ENCODE measurements around the gene ACSM6. TPM values are rescaled to one million over a fixed set of nuclear protein-coding genes. Genes with fewer than 3 reads are reported as not detected.

ACSM6 gene
- total RNA-seq: not detected

- CTCF ChIA-PET: interaction anchor here (1.3 kb wide), 1 partner anchor 9 kb away, joined by 3 read pairs; no protein-coding TSS in a partner anchor
- intact Hi-C loops (cut with micrococcal nuclease): no loop called here
- no peak for DNase-seq
- POLR2A ChIA-PET: no interaction called here
- H3K27me3 Mint-ChIP-seq: peaks cover 4% of the 10 kb centered on the region
- H3K27ac Mint-ChIP-seq: no peak within 1 kb of the TSS
- no peaks in the 10 kb centered on the region for H3K36me3 Mint-ChIP-seq
- no peak within 1 kb of the TSS for H3K4me3 Mint-ChIP-seq
- no peaks in the 10 kb centered on the region for H3K4me1 Mint-ChIP-seq (ENCODE audit: low read depth)
- H3K9me3 Mint-ChIP-seq: no peaks in the 10 kb centered on the region
Observed at GRCh38 chr10:95193944-95194343, at the start of gene ACSM6. ACSM6 (plus strand) TSS chr10:95194238; CDS start chr10:95194486, 248 bp downstream.

- no peak for DNase-seq
- H3K4me1 Mint-ChIP-seq (ENCODE audit: low read depth): no peaks in the 10 kb centered on the region
- H3K9me3 Mint-ChIP-seq: peaks cover 13% of the 10 kb centered on the region
- intact Hi-C loops (cut with micrococcal nuclease): no loop called here
- ChIA-PET POLR2A (no interaction called here), CTCF (no interaction called here)
- no peak overlapping the region for H3K4me3 Mint-ChIP-seq
- H3K27ac Mint-ChIP-seq: no peak overlapping the region
- H3K27me3 Mint-ChIP-seq: no peaks in the 10 kb centered on the region
- no peaks in the 10 kb centered on the region for H3K36me3 Mint-ChIP-seq
Observed at GRCh38 chr10:95168694-95169093, 25.3 kb upstream of the ACSM6 start.

- DNase-seq: no peak
- Mint-ChIP-seq H3K4me1 (ENCODE audit: low read depth) (no peaks in the 10 kb centered on the region), H3K9me3 (peaks cover 10% of the 10 kb centered on the region), H3K27me3 (no peaks in the 10 kb centered on the region), H3K27ac (no peak overlapping the region), H3K4me3 (no peak overlapping the region), H3K36me3 (no peaks in the 10 kb centered on the region)
- intact Hi-C loops (cut with micrococcal nuclease): no loop called here
- ChIA-PET POLR2A (no interaction called here), CTCF (no interaction called here)
Observed at GRCh38 chr10:95169522-95169921, 24.5 kb upstream of the ACSM6 start.

- H3K4me1 Mint-ChIP-seq (ENCODE audit: low read depth): no peaks in the 10 kb centered on the region
- H3K36me3 Mint-ChIP-seq: no peaks in the 10 kb centered on the region
- intact Hi-C loops (cut with micrococcal nuclease): no loop called here
- ChIA-PET POLR2A (no interaction called here), CTCF (no interaction called here)
- no peaks in the 10 kb centered on the region for H3K27me3 Mint-ChIP-seq
- H3K9me3 Mint-ChIP-seq: peaks cover 10% of the 10 kb centered on the region
- DNase-seq: no peak
- H3K4me3 Mint-ChIP-seq: no peak overlapping the region
- no peak overlapping the region for H3K27ac Mint-ChIP-seq
Observed at GRCh38 chr10:95170790-95171189, 23.2 kb upstream of the ACSM6 start.

GRCh38 chr10:95171336-95171735 lies 22.7 kb upstream of the ACSM6 start:
- DNase-seq: no peak
- CTCF ChIA-PET: no interaction called here
- intact Hi-C loops (cut with micrococcal nuclease): no loop called here
- Mint-ChIP-seq H3K4me1 (ENCODE audit: low read depth) (no peaks in the 10 kb centered on the region), H3K27me3 (no peaks in the 10 kb centered on the region), H3K4me3 (no peak overlapping the region), H3K27ac (no peak overlapping the region), H3K36me3 (no peaks in the 10 kb centered on the region), H3K9me3 (peaks cover 9% of the 10 kb centered on the region)
- POLR2A ChIA-PET: no interaction called here

GRCh38 chr10:95172851-95173250 lies 21.2 kb upstream of the ACSM6 start:
- no peak for DNase-seq
- intact Hi-C loops (cut with micrococcal nuclease): no loop called here
- no peaks in the 10 kb centered on the region for H3K27me3 Mint-ChIP-seq
- CTCF ChIA-PET: no interaction called here
- H3K36me3 Mint-ChIP-seq: no peaks in the 10 kb centered on the region
- H3K27ac Mint-ChIP-seq: no peak overlapping the region
- H3K9me3 Mint-ChIP-seq: peaks cover 5% of the 10 kb centered on the region
- POLR2A ChIA-PET: no interaction called here
- no peaks in the 10 kb centered on the region for H3K4me1 Mint-ChIP-seq (ENCODE audit: low read depth)
- H3K4me3 Mint-ChIP-seq: no peak overlapping the region

GRCh38 chr10:95176101-95176500 lies 17.9 kb upstream of the ACSM6 start:
- Mint-ChIP-seq H3K4me3 (no peak overlapping the region), H3K9me3 (peaks cover 3% of the 10 kb centered on the region), H3K4me1 (ENCODE audit: low read depth) (no peaks in the 10 kb centered on the region), H3K27me3 (no peaks in the 10 kb centered on the region), H3K36me3 (no peaks in the 10 kb centered on the region), H3K27ac (no peak overlapping the region)
- POLR2A ChIA-PET: no interaction called here
- no peak for DNase-seq
- intact Hi-C loops (cut with micrococcal nuclease): no loop called here
- CTCF ChIA-PET: no interaction called here

- Mint-ChIP-seq H3K4me3 (no peak overlapping the region), H3K36me3 (no peaks in the 10 kb centered on the region), H3K9me3 (peaks cover 3% of the 10 kb centered on the region), H3K27me3 (peaks cover 8% of the 10 kb centered on the region), H3K4me1 (ENCODE audit: low read depth) (no peaks in the 10 kb centered on the region), H3K27ac (no peak overlapping the region)
- DNase-seq: no peak
- POLR2A ChIA-PET: no interaction called here
- intact Hi-C loops (cut with micrococcal nuclease): no loop called here
- CTCF ChIA-PET: no interaction called here
Observed at GRCh38 chr10:95177429-95177828, 16.6 kb upstream of the ACSM6 start.

- H3K36me3 Mint-ChIP-seq: no peaks in the 10 kb centered on the region
- H3K27me3 Mint-ChIP-seq: peaks cover 12% of the 10 kb centered on the region
- intact Hi-C loops (cut with micrococcal nuclease): no loop called here
- peaks cover 3% of the 10 kb centered on the region for H3K9me3 Mint-ChIP-seq
- ChIA-PET CTCF (interaction anchor here (0.9 kb wide), 1 partner anchor 65 kb away, joined by 3 read pairs; no protein-coding TSS in a partner anchor), POLR2A (no interaction called here)
- DNase-seq: no peak
- H3K4me3 Mint-ChIP-seq: no peak overlapping the region
- peaks cover 3% of the 10 kb centered on the region for H3K4me1 Mint-ChIP-seq (ENCODE audit: low read depth)
- no peak overlapping the region for H3K27ac Mint-ChIP-seq
Observed at GRCh38 chr10:95178266-95178665, 15.8 kb upstream of the ACSM6 start.

- H3K4me1 Mint-ChIP-seq (ENCODE audit: low read depth): peaks cover 3% of the 10 kb centered on the region
- H3K36me3 Mint-ChIP-seq: no peaks in the 10 kb centered on the region
- ChIA-PET POLR2A (no interaction called here), CTCF (interaction anchor here (0.9 to 1.1 kb wide), 2 partner anchors 65 to 196 kb away, joined by 3 to 5 read pairs; no protein-coding TSS in a partner anchor)
- H3K9me3 Mint-ChIP-seq: peaks cover 3% of the 10 kb centered on the region
- intact Hi-C loops (cut with micrococcal nuclease): no loop called here
- H3K27me3 Mint-ChIP-seq: peaks cover 12% of the 10 kb centered on the region
- no peak for DNase-seq
- no peak overlapping the region for H3K4me3 Mint-ChIP-seq
- no peak overlapping the region for H3K27ac Mint-ChIP-seq
Observed at GRCh38 chr10:95178797-95179196, 15.2 kb upstream of the ACSM6 start.

- intact Hi-C loops (cut with micrococcal nuclease): loop anchor here (5.0 kb wide), 1 partner anchor 49 kb away; no protein-coding TSS in a partner anchor
- Mint-ChIP-seq H3K36me3 (no peaks in the 10 kb centered on the region), H3K27ac (no peak overlapping the region), H3K4me1 (ENCODE audit: low read depth) (peaks cover 6% of the 10 kb centered on the region), H3K4me3 (no peak overlapping the region), H3K27me3 (peaks cover 23% of the 10 kb centered on the region), H3K9me3 (no peaks in the 10 kb centered on the region)
- DNase-seq: no peak
- ChIA-PET POLR2A (interaction anchor here (0.5 kb wide), 1 partner anchor 56 kb away, joined by 3 read pairs; no protein-coding TSS in a partner anchor), CTCF (interaction anchor here (0.7 to 4.6 kb wide), 4 partner anchors 62 to 488 kb away, joined by 3 to 28 read pairs (median 8); no protein-coding TSS in a partner anchor)
Observed at GRCh38 chr10:95181726-95182125, 12.3 kb upstream of the ACSM6 start.

GRCh38 chr10:95183271-95184230 lies 10.5 kb upstream of the ACSM6 start:
- Mint-ChIP-seq H3K9me3 (no peaks in the 10 kb centered on the region), H3K27ac (no peak overlapping the region), H3K4me1 (ENCODE audit: low read depth) (peaks cover 6% of the 10 kb centered on the region), H3K4me3 (peak overlapping the region; percentile 63), H3K27me3 (peaks cover 25% of the 10 kb centered on the region), H3K36me3 (no peaks in the 10 kb centered on the region)
- ChIA-PET CTCF (interaction anchor here (0.7 to 4.6 kb wide), 8 partner anchors 10 to 195 kb away, joined by 3 to 28 read pairs (median 10); partner anchors contain the start of gene ACSM6), POLR2A (no interaction called here)
- intact Hi-C loops (cut with micrococcal nuclease): loop anchor here (1.0 to 5.0 kb wide), 3 partner anchors 51 to 180 kb away; no protein-coding TSS in a partner anchor
- peak; percentile 82 for DNase-seq
